Testis (tissue), 3 donors: ENCODE measurements around the gene COL6A1. TPM values are rescaled to one million over a fixed set of nuclear protein-coding genes. Genes with fewer than 3 reads are reported as not detected.

Source experiments
- DNase-seq: peaks from one replicate; pipeline ENCODE4 v3.0.0-alpha.2; 2019
- H3K27ac ChIP-seq, 2 donors: fragments of 200-600 bp; sonication (generic); one replicate each; pipeline ENCODE4 v1.5.1; 2019
- H3K27me3 ChIP-seq: fragments of 200-600 bp; sonication (generic); one replicate; pipeline ENCODE4 v1.5.1; 2019
- H3K36me3 ChIP-seq: fragments of 200-600 bp; sonication (generic); one replicate; pipeline ENCODE4 v1.5.1; 2017; ENCODE audit warnings: low read depth; ENCODE audit errors: missing control alignments
- H3K4me1 ChIP-seq: fragments of 200-600 bp; sonication (generic); one replicate; pipeline ENCODE4 v1.5.1; 2019
- H3K4me3 ChIP-seq, 2 donors: fragments of 200-600 bp; sonication (generic); one replicate each; pipeline ENCODE4 v1.5.1; 2017 to 2019
- H3K9me3 ChIP-seq: fragments of 200-600 bp; sonication (generic); one replicate; pipeline ENCODE4 v1.5.1; 2017
- CTCF ChIP-seq, 3 experiments: fragments of 450-650 bp in 2 of 3; fragments of 200-600 bp in 1 of 3; sonication (generic) in 1 of 3; IDR thresholded peaks; one replicate each; pipeline ENCODE4 v1.5.1; 2016 to 2019; ENCODE audit warnings: antibody characterized with exemption in 3 of 3, mild to moderate bottlenecking in 2 of 3, moderate library complexity in 1 of 3
- POLR2A ChIP-seq: fragments of 450-650 bp; IDR thresholded peaks from one replicate; pipeline ENCODE4 v1.6.1; 2017; ENCODE audit warnings: antibody characterized with exemption, mild to moderate bottlenecking, moderate library complexity
- WGBS, 2 donors: methylation state at CpG; one replicate each; pipeline ENCODE4 v1.1.5; 2018; 5-methylcytosine and 5-hydroxymethylcytosine counted together
- intact Hi-C: fragments of 100-400 bp; cut with DNase I; formaldehyde crosslinking; loops from one replicate; pipeline ENCODE4 v1.15.1; 2023; ENCODE audit warnings: low total_unique reads
- polyA plus RNA-seq: library from polyadenylated mRNA; stranded (reverse); fragments of 350-450 nt; fragmentation: Illumina TruSeq; extraction: RNeasy Lipid Tissue Mini Kit (QIAGEN cat#74804); gene quantifications from one replicate; pipeline ENCODE4 v1.2.3, GENCODE V29; 2014; ENCODE audit warnings: low read depth, low replicate concordance; ENCODE audit not compliant: insufficient read depth
- total RNA-seq, 2 donors: library from RNA; depleted of rRNA; stranded (reverse); fragments of >200 nt; gene quantifications; one replicate each; pipeline ENCODE4 v1.2.3, GENCODE V29; 2016

COL6A1 gene
- total and polyA plus RNA-seq, 3 donors from 2014 or later, result 166 to 197 (median 178) TPM

- no peaks in the 10 kb centered on the region for H3K27me3 ChIP-seq
- H3K36me3 ChIP-seq, result no peaks in the 10 kb centered on the region
- peak overlapping the region in 1 of 2 donors; percentile 25 for H3K27ac ChIP-seq
- peak; percentile 62 for DNase-seq
- no peaks in the 10 kb centered on the region for H3K9me3 ChIP-seq
- 46 to 55% methylated on average over 5 to 22 of the region's 23 CpGs for WGBS, 2 donors
- no peak for TF ChIP-seq POLR2A
- no peak for TF ChIP-seq CTCF (IDR thresholded peaks at IDR 0.05)
- H3K4me1 ChIP-seq, result peaks cover 4% of the 10 kb centered on the region
- H3K4me3 ChIP-seq, result peak overlapping the region; percentile 3 to 58
- intact Hi-C loops, result no loop called here
These were observed 40.5 kb downstream of the COL6A1 start for GRCh38 chr21:46021978-46022544.

GRCh38 chr21:46022551-46023525, 41.3 kb downstream of the COL6A1 start:
- Histone ChIP-seq H3K36me3 (no peaks in the 10 kb centered on the region), H3K4me3 (peak overlapping the region; percentile 3 to 58), H3K27me3 (no peaks in the 10 kb centered on the region), H3K27ac (peak overlapping the region in 1 of 2 donors; percentile 25), H3K9me3 (no peaks in the 10 kb centered on the region), H3K4me1 (peaks cover 5% of the 10 kb centered on the region)
- DNase-seq, result peak; percentile 81
- TF ChIP-seq CTCF (IDR thresholded peaks at IDR 0.05) (no peak), POLR2A (no peak)
- intact Hi-C loops, result no loop called here
- WGBS, 2 donors, result 67 to 68% methylated on average over 12 to 36 of the region's 36 CpGs

GRCh38 chr21:46023555-46023954, 42.0 kb downstream of the COL6A1 start:
- Histone ChIP-seq H3K27ac (no peak overlapping the region), H3K4me3 (no peak overlapping the region), H3K4me1 (peaks cover 12% of the 10 kb centered on the region), H3K27me3 (no peaks in the 10 kb centered on the region), H3K9me3 (no peaks in the 10 kb centered on the region), H3K36me3 (no peaks in the 10 kb centered on the region)
- 56 to 65% methylated on average over 8 of the region's 8 CpGs for WGBS, 2 donors
- intact Hi-C loops, result no loop called here
- DNase-seq, result no peak
- TF ChIP-seq POLR2A (no peak), CTCF (IDR thresholded peaks at IDR 0.05) (no peak)

- TF ChIP-seq CTCF (IDR thresholded peaks at IDR 0.05) (no peak), POLR2A (no peak)
- no peak for DNase-seq
- H3K27me3 ChIP-seq, result no peaks in the 10 kb centered on the region
- intact Hi-C loops, result no loop called here
- H3K36me3 ChIP-seq, result no peaks in the 10 kb centered on the region
- H3K4me3 ChIP-seq, result no peak overlapping the region
- H3K4me1 ChIP-seq, result peaks cover 15% of the 10 kb centered on the region
- no peaks in the 10 kb centered on the region for H3K9me3 ChIP-seq
- WGBS, 2 donors, result 84 to 96% methylated on average over 3 of the region's 3 CpGs
- no peak overlapping the region for H3K27ac ChIP-seq
These were observed 42.6 kb downstream of the COL6A1 start for GRCh38 chr21:46024141-46024540.
